IMR-90 (cell line): ENCODE results near the gene FN1. TPM values are rescaled to one million over a fixed set of nuclear protein-coding genes. Genes with fewer than 3 reads are reported as not detected.

ENCODE experiments used
- ATAC-seq: fragments of 200-7000 bp; cut with Tn5 transposase; 2 replicates; pipeline ENCODE4 v1.9.1; 2020; ENCODE audit warnings: low read depth, mild to moderate bottlenecking, moderate library complexity
- BruUV-seq: library from RNA; stranded (reverse); fragments of 400-500 nt; replicated peaks from 2 replicates; lab custom pipeline; 2021; lab: Mats Ljungman, UMichigan
- CTCF ChIA-PET: fragments of 300-600 bp; formaldehyde crosslinking; extraction: SDS; loops from one replicate; lab custom pipeline; 2021; ENCODE audit warnings: antibody characterized with exemption; lab: Yijun Ruan, JAX
- POLR2A ChIA-PET: fragments of 300-600 bp; sonication (Branson Sonifier 250); formaldehyde crosslinking; loops from one replicate; lab custom pipeline; 2022; ENCODE audit warnings: antibody characterized with exemption; ENCODE audit not compliant: unreplicated experiment; lab: Charles Lee
- DNase-seq: peaks from one replicate; pipeline ENCODE4 v3.0.0; 2013
- H2AFZ ChIP-seq: replicated peaks from 2 replicates; pipeline ENCODE3; 2013; ENCODE audit warnings: low read length, mild to moderate bottlenecking; ENCODE audit not compliant: poor library complexity
- H2AK5ac ChIP-seq: 2 replicates; pipeline ENCODE4 v1.6.1; 2013; ENCODE audit warnings: low read depth, low read length, inconsistent platforms
- H2AK9ac ChIP-seq: replicated peaks from 2 replicates; pipeline ENCODE3; 2013; ENCODE audit warnings: mild to moderate bottlenecking, low read depth, low read length, moderate library complexity; ENCODE audit not compliant: poor library complexity
- H2BK120ac ChIP-seq: 2 replicates; pipeline ENCODE4 v1.6.1; 2013; ENCODE audit warnings: low read depth, low read length, inconsistent platforms
- H2BK15ac ChIP-seq: 3 replicates; pipeline ENCODE4 v1.6.1; 2013; ENCODE audit warnings: low read depth, low read length, inconsistent platforms
- H2BK20ac ChIP-seq: 2 replicates; pipeline ENCODE4 v1.6.1; 2013; ENCODE audit warnings: low read depth, mild to moderate bottlenecking, inconsistent platforms, low read length, moderate library complexity
- H2BK5ac ChIP-seq: 2 replicates; pipeline ENCODE4 v1.6.1; 2013; ENCODE audit warnings: mild to moderate bottlenecking, low read depth, low read length, inconsistent platforms; ENCODE audit not compliant: poor library complexity, severe bottlenecking
- H3K14ac ChIP-seq: replicated peaks from 2 replicates; pipeline ENCODE4 v1.6.1; 2013; ENCODE audit warnings: low read depth, low read length, inconsistent platforms
- H3K18ac ChIP-seq: 2 replicates; pipeline ENCODE4 v1.6.1; 2013; ENCODE audit warnings: low read depth, low read length, control low read depth
- H3K23ac ChIP-seq: 2 replicates; pipeline ENCODE4 v1.6.1; 2013; ENCODE audit warnings: low read depth, low read length, inconsistent platforms
- H3K27ac ChIP-seq: 2 replicates; pipeline ENCODE4 v1.5.1; 2013; ENCODE audit warnings: mild to moderate bottlenecking, control low read depth, low read length; ENCODE audit not compliant: insufficient read depth
- H3K27me3 ChIP-seq: 2 replicates; pipeline ENCODE4 v1.6.1; 2013; ENCODE audit warnings: low read length; ENCODE audit not compliant: control insufficient read depth, insufficient read depth
- H3K36me3 ChIP-seq: 2 replicates; pipeline ENCODE4 v1.6.1; 2013; ENCODE audit warnings: low read length, mixed read lengths; ENCODE audit not compliant: control insufficient read depth, insufficient read depth
- H3K4ac ChIP-seq: 2 replicates; pipeline ENCODE4 v1.6.1; 2013; ENCODE audit warnings: low read depth, low read length, inconsistent platforms
- H3K4me1 ChIP-seq: 2 replicates; pipeline ENCODE4 v1.6.1; 2013; ENCODE audit warnings: low read length, mixed read lengths; ENCODE audit not compliant: control insufficient read depth, insufficient read depth
- H3K4me2 ChIP-seq: 2 replicates; pipeline ENCODE4 v1.6.1; 2013; ENCODE audit warnings: low read depth, mild to moderate bottlenecking, control low read depth, low read length, moderate library complexity
- H3K4me3 ChIP-seq: 2 replicates; pipeline ENCODE4 v1.5.1; 2013; ENCODE audit warnings: low read depth, mild to moderate bottlenecking, control low read depth, low read length, moderate library complexity; ENCODE audit not compliant: insufficient read depth
- H3K56ac ChIP-seq: 2 replicates; pipeline ENCODE4 v1.6.1; 2013; ENCODE audit warnings: low read length, inconsistent platforms; ENCODE audit not compliant: insufficient read depth; ENCODE audit errors: extremely low read depth
- H3K79me1 ChIP-seq, 2 experiments: 2 replicates each; pipeline ENCODE4 v1.6.1; 2013; ENCODE audit warnings: low read length in 2 of 2, inconsistent platforms in 1 of 2, low read depth in 1 of 2
- H3K9ac ChIP-seq: 2 replicates; pipeline ENCODE4 v1.6.1; 2013; ENCODE audit warnings: low read depth, low read length, control low read depth
- H3K9me1 ChIP-seq: 2 replicates; pipeline ENCODE4 v1.6.1; 2013; ENCODE audit warnings: low read length, inconsistent platforms; ENCODE audit not compliant: insufficient read depth
- H3K9me3 ChIP-seq: 2 replicates; pipeline ENCODE4 v1.6.1; 2013; ENCODE audit warnings: low read length; ENCODE audit not compliant: control insufficient read depth, insufficient read depth
- H4K20me1 ChIP-seq: 2 replicates; pipeline ENCODE4 v1.6.1; 2013; ENCODE audit warnings: low read length, inconsistent platforms; ENCODE audit not compliant: insufficient read depth
- H4K5ac ChIP-seq: 2 replicates; pipeline ENCODE4 v1.6.1; 2013; ENCODE audit warnings: mild to moderate bottlenecking, low read depth, low read length, control low read depth
- H4K8ac ChIP-seq, 2 experiments: 2 replicates each; pipeline ENCODE4 v1.6.1; 2013; ENCODE audit warnings: low read depth in 2 of 2, low read length in 2 of 2, control low read depth in 1 of 2, inconsistent platforms in 1 of 2
- H4K91ac ChIP-seq: 2 replicates; pipeline ENCODE4 v1.6.1; 2013; ENCODE audit warnings: low read depth, low read length, inconsistent platforms; ENCODE audit not compliant: insufficient read depth
- CEBPB ChIP-seq: IDR thresholded peaks from 2 replicates; pipeline ENCODE4 v1.6.1; 2012; ENCODE audit warnings: low read depth, low read length, improper control_type of control experiment
- MAZ ChIP-seq: IDR thresholded peaks from 2 replicates; pipeline ENCODE4 v1.6.1; 2012; ENCODE audit warnings: low read depth, mild to moderate bottlenecking, low read length, improper control_type of control experiment, moderate library complexity, borderline replicate concordance
- MXI1 ChIP-seq: IDR thresholded peaks from 2 replicates; pipeline ENCODE4 v1.6.1; 2012; ENCODE audit warnings: low read depth, mild to moderate bottlenecking, low read length, moderate library complexity, borderline replicate concordance
- NFE2L2 ChIP-seq: fragments of 150-350 bp; IDR thresholded peaks from 2 replicates; pipeline ENCODE4 v1.6.1; 2016; ENCODE audit warnings: low read depth, mild to moderate bottlenecking, low read length
- POLR2A ChIP-seq: IDR thresholded peaks from 2 replicates; pipeline ENCODE4 v1.6.1; 2012; ENCODE audit warnings: mild to moderate bottlenecking, low read depth, low read length
- RAD21 ChIP-seq: IDR thresholded peaks from 2 replicates; pipeline ENCODE4 v1.6.1; 2012; ENCODE audit warnings: low read length, improper control_type of control experiment
- RCOR1 ChIP-seq: IDR thresholded peaks from 2 replicates; pipeline ENCODE4 v1.6.1; 2012; ENCODE audit warnings: mild to moderate bottlenecking, low read length, improper control_type of control experiment; ENCODE audit not compliant: insufficient replicate concordance
- RFX5 ChIP-seq: IDR thresholded peaks from 2 replicates; pipeline ENCODE4 v1.8.0; 2012; ENCODE audit warnings: low read depth, mild to moderate bottlenecking, low read length, moderate library complexity
- SMC3 ChIP-seq: fragments of 150-350 bp; IDR thresholded peaks from 2 replicates; pipeline ENCODE4 v1.6.1; 2016; ENCODE audit warnings: low read depth, mild to moderate bottlenecking, antibody characterized with exemption, low read length, moderate library complexity
- WGBS, 2 experiments: methylation state at CpG; one replicate each; pipeline versions ENCODE4 v1.1.5 to v1.1.7; 2013; ENCODE audit warnings: missing lambda C conversion rate in 2 of 2; ENCODE audit not compliant: insufficient read length in 1 of 2; ENCODE audit errors: extremely low coverage in 2 of 2; 5-methylcytosine and 5-hydroxymethylcytosine counted together
- dilution Hi-C: fragments of 300-500 bp; cut with HindIII; formaldehyde crosslinking; loops from one replicate; pipeline ENCODE4 v1.14.3; 2018; ENCODE audit warnings: low sequenced_read_pairs; ENCODE audit not compliant: unreplicated experiment
- in situ Hi-C: fragments of 300-500 bp; cut with MboI; formaldehyde crosslinking; loops from 3 replicates; pipeline ENCODE4 v1.14.3; 2019; ENCODE audit warnings: low sequenced_read_pairs, inconsistent platforms, mixed read lengths
- intact Hi-C: fragments of 100-400 bp; cut with micrococcal nuclease; formaldehyde crosslinking; loops from 2 replicates; pipeline ENCODE4 v1.10.0; 2022
- polyA plus RNA-seq, 3 experiments: library from polyadenylated mRNA; depleted of rRNA; stranded (reverse); fragments of >200 nt; gene quantifications; 2 replicates each; pipeline ENCODE4 v1.2.3, GENCODE V29; 2012; ENCODE audit warnings: low replicate concordance in 1 of 3
- total RNA-seq: library from RNA; depleted of rRNA; stranded (reverse); fragments of >200 nt; gene quantifications from 2 replicates; pipeline ENCODE4 v1.2.3, GENCODE V29; 2012

The FN1 gene
- total and polyA plus RNA-seq, 2 of the 4 experiments (the other 2 are of a cell fraction) = 8,243 to 13,004 TPM

GRCh38 chr2:215450188-215451011 lies 14.5 kb upstream of the FN1 start:
- POLR2A ChIA-PET = no interaction called here
- TF ChIP-seq MXI1 (no peak), NFE2L2 (no peak), CEBPB (no peak), SMC3 (no peak), RAD21 (no peak), RFX5 (no peak), POLR2A (no peak), RCOR1 (no peak), MAZ (no peak)
- no peak overlapping the region for H3K9ac ChIP-seq
- no peak overlapping the region for H2BK120ac ChIP-seq
- no peak for DNase-seq
- H2AK5ac ChIP-seq = no peak overlapping the region
- no peaks in the 10 kb centered on the region for H3K4me1 ChIP-seq
- CTCF ChIA-PET = no interaction called here
- no peak overlapping the region for H2BK20ac ChIP-seq
- no peaks in the 10 kb centered on the region for H3K79me1 ChIP-seq
- no peak overlapping the region for H3K18ac ChIP-seq
- no peak overlapping the region for H2AFZ ChIP-seq
- no peak overlapping the region for H2AK9ac ChIP-seq
- H3K9me3 ChIP-seq = 0 out of 2 replicates have a peak, but pooled peaks cover 3% of the 10 kb centered on the region
- H3K4me2 ChIP-seq = no peak overlapping the region
- no peak overlapping the region for H4K5ac ChIP-seq
- no peak overlapping the region for H3K14ac ChIP-seq
- no peak for ATAC-seq
- no peaks in the 10 kb centered on the region for H3K27me3 ChIP-seq
- H2BK5ac ChIP-seq = no peak overlapping the region
- no peak overlapping the region for H2BK15ac ChIP-seq
- dilution Hi-C loops = no loop called here
- in situ Hi-C loops = no loop called here
- no peaks in the 10 kb centered on the region for H3K36me3 ChIP-seq
- no peak overlapping the region for H4K91ac ChIP-seq
- no peak overlapping the region for H4K8ac ChIP-seq
- H3K23ac ChIP-seq = no peak overlapping the region
- no CpG with 5 or more reads among the region's 4 CpGs for WGBS, 2 experiments
- BruUV-seq = no TSS peak
- H3K27ac ChIP-seq = no peak overlapping the region
- no peak overlapping the region for H3K4ac ChIP-seq
- intact Hi-C loops = loop anchor here (5.0 kb wide), 1 partner anchor 262 kb away; no protein-coding TSS in a partner anchor
- H3K9me1 ChIP-seq = no peaks in the 10 kb centered on the region
- H3K56ac ChIP-seq = no peak overlapping the region
- H3K4me3 ChIP-seq = no peak overlapping the region
- H4K20me1 ChIP-seq = no peaks in the 10 kb centered on the region
